ENCODE data around the gene DIS3L2. TPM values are rescaled to one million over a fixed set of nuclear protein-coding genes. Genes with fewer than 3 reads are reported as not detected.

Gene DIS3L2
- total and polyA plus RNA-seq, 2 experiments from 2014 or later = 15.2 to 25.3 TPM

DNA sequence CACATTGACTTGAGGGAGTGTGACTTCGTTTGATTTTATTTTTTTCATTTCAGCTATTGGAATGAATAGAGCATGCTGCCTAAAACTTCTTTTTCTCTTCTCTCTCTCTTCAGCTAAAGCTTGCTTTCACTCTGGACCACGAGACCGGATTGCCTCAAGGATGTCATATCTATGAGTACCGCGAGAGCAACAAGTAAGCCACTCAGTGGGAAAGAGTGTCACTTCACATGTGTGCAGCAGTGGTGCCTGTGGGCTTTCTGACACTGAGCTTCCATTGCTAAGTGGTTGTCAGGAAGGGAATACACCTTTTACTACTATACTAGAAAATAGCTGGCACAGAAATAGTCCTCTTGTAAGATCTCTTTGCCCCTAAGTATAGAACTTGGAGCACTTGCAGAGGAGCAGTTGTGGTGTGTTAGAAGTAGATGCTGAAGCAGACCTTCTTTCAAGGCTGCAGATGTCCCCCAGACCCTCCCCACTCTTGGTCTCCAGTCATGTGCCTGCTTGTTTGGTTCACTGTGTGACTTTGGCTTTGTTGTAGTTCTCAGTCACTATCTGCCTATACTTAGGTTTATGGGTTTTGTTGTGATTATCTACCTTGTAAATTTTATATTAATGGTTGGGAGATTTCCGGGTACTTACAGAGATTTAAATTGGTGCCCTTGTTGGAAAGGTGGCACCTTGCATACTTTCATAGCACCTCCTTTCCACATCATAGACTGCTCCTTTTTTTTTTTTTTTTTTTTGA, 338.6 kb downstream of the DIS3L2 start:
- DNase-seq (ENCODE audit: low spot score) (no peak), ATAC-seq (no peak)
- H3F3A ChIP-seq (replicated peaks; ENCODE audit: low read depth) = no peaks in the 10 kb centered on the region
- no peak overlapping the region for H3K4me3 ChIP-seq
- no peaks in the 10 kb centered on the region for H3K27me3 Mint-ChIP-seq (ENCODE audit: insufficient read depth, low read depth, poor library complexity)
- no peak overlapping the region for H3K27ac ChIP-seq (ENCODE audit: low read depth)
- H3K9me2 ChIP-seq (ENCODE audit: insufficient read depth) = no peaks in the 10 kb centered on the region
- H2AFZ ChIP-seq = no peak overlapping the region
- no peaks in the 10 kb centered on the region for H3K36me3 ChIP-seq (ENCODE audit: insufficient read depth)
- H3K9me3 Mint-ChIP-seq = no peaks in the 10 kb centered on the region; the same call in 2 of the 3 replicates
- no peaks in the 10 kb centered on the region for H3K79me2 ChIP-seq (replicated peaks; ENCODE audit: insufficient read depth)
- H3K4me1 ChIP-seq (ENCODE audit: insufficient read depth) = no peaks in the 10 kb centered on the region
- no peak overlapping the region for H3K4me2 ChIP-seq
- no peak for TF ChIP-seq EZH2 (IDR thresholded peaks at IDR 0.05; ENCODE audit: low read depth, unreplicated experiment)
- TF ChIP-seq CREB1 (CRISPR knock-in tag; IDR thresholded peaks at IDR 0.05; ENCODE audit: low read depth) = no peak
- TF ChIP-seq ZNF462 (CRISPR knock-in tag; IDR thresholded peaks at IDR 0.05) = no peak
- no peak for TF ChIP-seq STAT1 (IDR thresholded peaks at IDR 0.05; ENCODE audit: unreplicated experiment)
- TF ChIP-seq NANOG (IDR thresholded peaks at IDR 0.05; ENCODE audit: borderline replicate concordance) = no peak
- no peak for TF ChIP-seq ZNF331 (CRISPR knock-in tag; IDR thresholded peaks at IDR 0.05; ENCODE audit: low read depth)
- TF ChIP-seq POLR2AphosphoS5 (IDR thresholded peaks at IDR 0.05; ENCODE audit: low read depth) = no peak
- TF ChIP-seq JUNB (IDR thresholded peaks at IDR 0.05; ENCODE audit: unreplicated experiment) = no peak
- TF ChIP-seq, protein P1, sequence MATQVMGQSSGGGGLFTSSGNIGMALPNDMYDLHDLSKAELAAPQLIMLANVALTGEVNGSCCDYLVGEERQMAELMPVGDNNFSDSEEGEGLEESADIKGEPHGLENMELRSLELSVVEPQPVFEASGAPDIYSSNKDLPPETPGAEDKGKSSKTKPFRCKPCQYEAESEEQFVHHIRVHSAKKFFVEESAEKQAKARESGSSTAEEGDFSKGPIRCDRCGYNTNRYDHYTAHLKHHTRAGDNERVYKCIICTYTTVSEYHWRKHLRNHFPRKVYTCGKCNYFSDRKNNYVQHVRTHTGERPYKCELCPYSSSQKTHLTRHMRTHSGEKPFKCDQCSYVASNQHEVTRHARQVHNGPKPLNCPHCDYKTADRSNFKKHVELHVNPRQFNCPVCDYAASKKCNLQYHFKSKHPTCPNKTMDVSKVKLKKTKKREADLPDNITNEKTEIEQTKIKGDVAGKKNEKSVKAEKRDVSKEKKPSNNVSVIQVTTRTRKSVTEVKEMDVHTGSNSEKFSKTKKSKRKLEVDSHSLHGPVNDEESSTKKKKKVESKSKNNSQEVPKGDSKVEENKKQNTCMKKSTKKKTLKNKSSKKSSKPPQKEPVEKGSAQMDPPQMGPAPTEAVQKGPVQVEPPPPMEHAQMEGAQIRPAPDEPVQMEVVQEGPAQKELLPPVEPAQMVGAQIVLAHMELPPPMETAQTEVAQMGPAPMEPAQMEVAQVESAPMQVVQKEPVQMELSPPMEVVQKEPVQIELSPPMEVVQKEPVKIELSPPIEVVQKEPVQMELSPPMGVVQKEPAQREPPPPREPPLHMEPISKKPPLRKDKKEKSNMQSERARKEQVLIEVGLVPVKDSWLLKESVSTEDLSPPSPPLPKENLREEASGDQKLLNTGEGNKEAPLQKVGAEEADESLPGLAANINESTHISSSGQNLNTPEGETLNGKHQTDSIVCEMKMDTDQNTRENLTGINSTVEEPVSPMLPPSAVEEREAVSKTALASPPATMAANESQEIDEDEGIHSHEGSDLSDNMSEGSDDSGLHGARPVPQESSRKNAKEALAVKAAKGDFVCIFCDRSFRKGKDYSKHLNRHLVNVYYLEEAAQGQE (IDR thresholded peaks at IDR 0.05; ENCODE audit: unreplicated experiment) = no peak
- no peak for TF ChIP-seq CTCF (conservative IDR thresholded peaks at IDR 0.05; ENCODE audit: low read depth in 2 of 2)
- no peak for TF ChIP-seq EZH2phosphoT487 (IDR thresholded peaks at IDR 0.05; ENCODE audit: unreplicated experiment)
- TF ChIP-seq ZNF114 (CRISPR knock-in tag; IDR thresholded peaks at IDR 0.05) = no peak
- TF ChIP-seq, protein P2, sequence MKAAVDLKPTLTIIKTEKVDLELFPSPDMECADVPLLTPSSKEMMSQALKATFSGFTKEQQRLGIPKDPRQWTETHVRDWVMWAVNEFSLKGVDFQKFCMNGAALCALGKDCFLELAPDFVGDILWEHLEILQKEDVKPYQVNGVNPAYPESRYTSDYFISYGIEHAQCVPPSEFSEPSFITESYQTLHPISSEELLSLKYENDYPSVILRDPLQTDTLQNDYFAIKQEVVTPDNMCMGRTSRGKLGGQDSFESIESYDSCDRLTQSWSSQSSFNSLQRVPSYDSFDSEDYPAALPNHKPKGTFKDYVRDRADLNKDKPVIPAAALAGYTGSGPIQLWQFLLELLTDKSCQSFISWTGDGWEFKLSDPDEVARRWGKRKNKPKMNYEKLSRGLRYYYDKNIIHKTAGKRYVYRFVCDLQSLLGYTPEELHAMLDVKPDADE (IDR thresholded peaks at IDR 0.05) = no peak
- no peaks in the 10 kb centered on the region for H3K27me3 ChIP-seq (ENCODE audit: insufficient read depth)
- H3K4me1 Mint-ChIP-seq = no peaks in the 10 kb centered on the region
- H3K27ac Mint-ChIP-seq = no peak overlapping the region
- no peak overlapping the region for H3K4me3 Mint-ChIP-seq
- H4K20me1 ChIP-seq (replicated peaks; ENCODE audit: insufficient read depth) = no peaks in the 10 kb centered on the region
- H3K36me3 Mint-ChIP-seq (ENCODE audit: low read depth) = no peaks in the 10 kb centered on the region; the same call in 2 of the 3 replicates
